HepG2 (cell line): ENCODE data around the gene DPEP3. TPM values are rescaled to one million over a fixed set of nuclear protein-coding genes. Genes with fewer than 3 reads are reported as not detected.

Experiments used
- BCL6 ChIP-seq: IDR thresholded peaks from 2 replicates; pipeline ENCODE4 v1.6.1; 2016; ENCODE audit warnings: missing genetic modification reagents, missing compliant biosample characterization
- DNMT1 ChIP-seq: sonication (generic); formaldehyde crosslinking; IDR thresholded peaks from 2 replicates; pipeline ENCODE4 v1.5.1; 2020; ENCODE audit warnings: mild to moderate bottlenecking, missing genetic modification reagents
- ERF ChIP-seq: IDR thresholded peaks from 2 replicates; pipeline ENCODE4 v1.6.1; 2018; ENCODE audit warnings: missing biosample characterization, missing genetic modification reagents
- POLR2G ChIP-seq: fragments of 200-400 bp; formaldehyde crosslinking; IDR thresholded peaks from 2 replicates; pipeline ENCODE4 v1.6.1; 2018; ENCODE audit warnings: mild to moderate bottlenecking, low read depth, low read length, moderate library complexity
- PTBP1 ChIP-seq: fragments of 200-400 bp; formaldehyde crosslinking; IDR thresholded peaks from 2 replicates; pipeline ENCODE4 v1.6.1; 2018; ENCODE audit warnings: low read length, low read depth; ENCODE audit not compliant: poor library complexity, severe bottlenecking
- REXO4 ChIP-seq: sonication (generic); formaldehyde crosslinking; IDR thresholded peaks from 2 replicates; pipeline ENCODE4 v1.8.0; 2022; ENCODE audit warnings: missing genetic modification reagents, mild to moderate bottlenecking, borderline replicate concordance
- RORA ChIP-seq: sonication (generic); formaldehyde crosslinking; IDR thresholded peaks from 2 replicates; pipeline ENCODE4 v1.5.0; 2020; ENCODE audit warnings: mild to moderate bottlenecking, missing genetic modification reagents, moderate library complexity
- SIX1 ChIP-seq: sonication (generic); formaldehyde crosslinking; IDR thresholded peaks from 2 replicates; pipeline ENCODE4 v1.4.0; 2020; ENCODE audit warnings: missing genetic modification reagents, borderline replicate concordance
- SP140L ChIP-seq: sonication (generic); formaldehyde crosslinking; IDR thresholded peaks from 2 replicates; pipeline ENCODE4 v1.4.0; 2020; ENCODE audit warnings: missing genetic modification reagents, borderline replicate concordance
- TP53 ChIP-seq: sonication (generic); formaldehyde crosslinking; conservative IDR thresholded peaks from 2 replicates; pipeline ENCODE4 v1.4.0; 2020; ENCODE audit warnings: missing genetic modification reagents
- ZKSCAN1 ChIP-seq: fragments of 150-350 bp; IDR thresholded peaks from 2 replicates; pipeline ENCODE4 v1.6.1; 2014; ENCODE audit warnings: low read length
- ZNF24 ChIP-seq: fragments of 450-650 bp; IDR thresholded peaks from 2 replicates; pipeline ENCODE4 v1.6.1; 2017; ENCODE audit warnings: antibody characterized with exemption, mild to moderate bottlenecking
- ZNF260 ChIP-seq: sonication (generic); formaldehyde crosslinking; IDR thresholded peaks from 2 replicates; pipeline ENCODE4 v1.4.0; 2020; ENCODE audit warnings: missing genetic modification reagents, low read depth, mild to moderate bottlenecking, borderline replicate concordance
- ZNF317 ChIP-seq: sonication (generic); formaldehyde crosslinking; IDR thresholded peaks from 2 replicates; pipeline ENCODE4 v1.5.0; 2020; ENCODE audit warnings: mild to moderate bottlenecking, missing genetic modification reagents
- ZNF367 ChIP-seq: sonication (generic); formaldehyde crosslinking; IDR thresholded peaks from 2 replicates; pipeline ENCODE4 v1.4.0; 2020; ENCODE audit warnings: missing genetic modification reagents, borderline replicate concordance
- ZNF546 ChIP-seq: sonication (generic); formaldehyde crosslinking; conservative IDR thresholded peaks from 2 replicates; pipeline ENCODE4 v1.8.1; 2023; ENCODE audit warnings: mild to moderate bottlenecking, missing genetic modification reagents
- ZNF557 ChIP-seq: sonication (generic); formaldehyde crosslinking; IDR thresholded peaks from 2 replicates; pipeline ENCODE4 v1.4.0; 2020; ENCODE audit warnings: missing genetic modification reagents
- ZNF772 ChIP-seq: sonication (generic); formaldehyde crosslinking; IDR thresholded peaks from 2 replicates; pipeline ENCODE4 v1.5.0; 2020; ENCODE audit warnings: mild to moderate bottlenecking, missing genetic modification reagents
- ZNF839 ChIP-seq: sonication (generic); formaldehyde crosslinking; IDR thresholded peaks from 2 replicates; pipeline ENCODE4 v1.4.0; 2020; ENCODE audit warnings: missing genetic modification reagents, mild to moderate bottlenecking, borderline replicate concordance
- polyA plus RNA-seq, 8 experiments: library from polyadenylated mRNA; depleted of rRNA in 3 of 8; stranded (reverse) in 7 of 8; unstranded in 1 of 8; fragments of >200 nt; fragmentation: Illumina TruSeq in 4 of 8; extraction: Trizol in 4 of 8; gene quantifications; 2 replicates each; pipeline versions ENCODE4 v1.2.1 to v1.2.3, GENCODE V29; 2011 to 2016; ENCODE audit warnings: low read depth in 4 of 8, missing spikeins in 1 of 8, mixed read lengths in 1 of 8; ENCODE audit not compliant: insufficient read depth in 1 of 8
- total RNA-seq, 5 experiments: library from RNA; depleted of rRNA; stranded (reverse); fragments of >200 nt; fragmentation: Illumina TruSeq; extraction: Trizol; gene quantifications; 2 replicates each; pipeline ENCODE4 v1.2.3, GENCODE V29; 2016; ENCODE audit warnings: low read depth in 1 of 5
- TF ChIP-seq, protein P1 (sequence below): sonication (generic); formaldehyde crosslinking; IDR thresholded peaks from 2 replicates; pipeline ENCODE4 v1.8.1; 2023; ENCODE audit warnings: missing genetic modification reagents, mild to moderate bottlenecking, borderline replicate concordance
- TF ChIP-seq, protein P2 (sequence below): sonication (generic); formaldehyde crosslinking; IDR thresholded peaks from 2 replicates; pipeline ENCODE4 v1.5.0; 2020; ENCODE audit warnings: missing genetic modification reagents, mild to moderate bottlenecking, borderline replicate concordance
- TF ChIP-seq, protein P3 (sequence below): sonication (generic); formaldehyde crosslinking; IDR thresholded peaks from 2 replicates; pipeline ENCODE4 v1.9.0; 2021; ENCODE audit warnings: missing genetic modification reagents, mild to moderate bottlenecking, borderline replicate concordance
- TF ChIP-seq, protein P4 (sequence below): sonication (generic); formaldehyde crosslinking; IDR thresholded peaks from 2 replicates; pipeline ENCODE4 v1.4.0; 2020; ENCODE audit warnings: missing genetic modification reagents, borderline replicate concordance
- TF ChIP-seq, protein P5 (sequence below): sonication (generic); formaldehyde crosslinking; IDR thresholded peaks from 2 replicates; pipeline ENCODE4 v1.5.0; 2020; ENCODE audit warnings: mild to moderate bottlenecking, low read depth, missing genetic modification reagents, borderline replicate concordance

The DPEP3 gene
- total and polyA plus RNA-seq, 2 of the 13 experiments (the other 11 are each of a cell fraction or from before 2014, with no cell fraction given) = not detected

DNA sequence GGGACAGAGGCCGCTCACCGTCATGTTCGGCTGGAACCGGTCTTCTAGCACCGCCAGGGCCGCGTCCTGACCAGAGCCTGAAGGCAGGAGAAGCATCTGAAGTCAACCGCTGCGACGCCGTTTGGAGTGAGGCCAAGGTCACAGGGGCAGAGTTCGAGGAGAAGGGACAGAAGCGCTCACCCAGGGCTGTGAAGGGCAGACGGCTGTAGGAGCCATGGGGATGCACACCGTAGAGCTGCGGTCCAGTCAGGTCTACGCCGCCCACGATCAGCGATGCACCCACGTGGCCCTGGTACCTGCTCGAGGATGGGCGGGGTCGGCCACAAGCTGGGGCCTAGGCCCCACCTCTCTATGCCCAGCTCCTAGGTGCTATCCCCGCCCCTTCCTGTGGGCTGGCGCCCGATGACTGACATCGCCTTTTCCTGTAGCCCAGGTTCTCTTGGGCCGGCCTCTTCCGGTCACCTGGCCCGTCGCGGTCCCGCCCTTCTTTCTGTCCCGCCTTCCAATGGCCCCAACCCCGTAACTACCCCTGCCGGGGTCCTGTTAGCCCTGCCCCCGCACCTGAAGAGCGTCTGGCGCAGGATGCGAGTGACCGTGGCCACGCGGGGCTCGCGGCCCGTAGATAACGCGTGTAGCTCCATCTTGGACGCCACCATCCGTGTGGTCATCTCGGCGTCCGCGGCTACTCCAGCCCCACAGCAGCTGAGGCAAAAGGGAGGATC lies 44.7 kb downstream of the DPEP3 start (continued):
- TF ChIP-seq, protein P1, sequence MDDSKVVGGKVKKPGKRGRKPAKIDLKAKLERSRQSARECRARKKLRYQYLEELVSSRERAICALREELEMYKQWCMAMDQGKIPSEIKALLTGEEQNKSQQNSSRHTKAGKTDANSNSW (CRISPR knock-in tag) = peak; percentile 77; the same call in 1 of the 2 replicates
- TF ChIP-seq ZNF24 (no peak), RORA (CRISPR knock-in tag) (no peak), SIX1 (CRISPR knock-in tag) (no peak), ZKSCAN1 (no peak), PTBP1 (no peak), REXO4 (CRISPR knock-in tag) (no peak), ZNF260 (CRISPR knock-in tag) (no peak), DNMT1 (CRISPR knock-in tag) (no peak; the same call in 1 of the 2 replicates), TP53 (peak; percentile 75; the same call in 1 of the 2 replicates), ZNF557 (CRISPR knock-in tag) (0 out of 2 replicates have a peak, but pooled peaks have one; percentile 85), ZNF772 (CRISPR knock-in tag) (peak; percentile 48), ZNF317 (peak; percentile 5; the same call in 1 of the 2 replicates), ERF (CRISPR knock-in tag) (peak; percentile 91), SP140L (CRISPR knock-in tag) (0 out of 2 replicates have a peak, but pooled peaks have one; percentile 45), ZNF546 (CRISPR knock-in tag) (peak; percentile 69), POLR2G (peak; percentile 92), BCL6 (CRISPR knock-in tag) (peak; percentile 55), ZNF839 (CRISPR knock-in tag) (peak; percentile 26; the same call in 1 of the 2 replicates), ZNF367 (CRISPR knock-in tag) (peak; percentile 84; the same call in 1 of the 2 replicates)
- TF ChIP-seq, protein P2, sequence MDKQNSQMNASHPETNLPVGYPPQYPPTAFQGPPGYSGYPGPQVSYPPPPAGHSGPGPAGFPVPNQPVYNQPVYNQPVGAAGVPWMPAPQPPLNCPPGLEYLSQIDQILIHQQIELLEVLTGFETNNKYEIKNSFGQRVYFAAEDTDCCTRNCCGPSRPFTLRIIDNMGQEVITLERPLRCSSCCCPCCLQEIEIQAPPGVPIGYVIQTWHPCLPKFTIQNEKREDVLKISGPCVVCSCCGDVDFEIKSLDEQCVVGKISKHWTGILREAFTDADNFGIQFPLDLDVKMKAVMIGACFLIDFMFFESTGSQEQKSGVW (CRISPR knock-in tag) = no peak
- TF ChIP-seq, protein P3, sequence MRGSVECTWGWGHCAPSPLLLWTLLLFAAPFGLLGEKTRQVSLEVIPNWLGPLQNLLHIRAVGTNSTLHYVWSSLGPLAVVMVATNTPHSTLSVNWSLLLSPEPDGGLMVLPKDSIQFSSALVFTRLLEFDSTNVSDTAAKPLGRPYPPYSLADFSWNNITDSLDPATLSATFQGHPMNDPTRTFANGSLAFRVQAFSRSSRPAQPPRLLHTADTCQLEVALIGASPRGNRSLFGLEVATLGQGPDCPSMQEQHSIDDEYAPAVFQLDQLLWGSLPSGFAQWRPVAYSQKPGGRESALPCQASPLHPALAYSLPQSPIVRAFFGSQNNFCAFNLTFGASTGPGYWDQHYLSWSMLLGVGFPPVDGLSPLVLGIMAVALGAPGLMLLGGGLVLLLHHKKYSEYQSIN = no peak
- TF ChIP-seq, protein P4, sequence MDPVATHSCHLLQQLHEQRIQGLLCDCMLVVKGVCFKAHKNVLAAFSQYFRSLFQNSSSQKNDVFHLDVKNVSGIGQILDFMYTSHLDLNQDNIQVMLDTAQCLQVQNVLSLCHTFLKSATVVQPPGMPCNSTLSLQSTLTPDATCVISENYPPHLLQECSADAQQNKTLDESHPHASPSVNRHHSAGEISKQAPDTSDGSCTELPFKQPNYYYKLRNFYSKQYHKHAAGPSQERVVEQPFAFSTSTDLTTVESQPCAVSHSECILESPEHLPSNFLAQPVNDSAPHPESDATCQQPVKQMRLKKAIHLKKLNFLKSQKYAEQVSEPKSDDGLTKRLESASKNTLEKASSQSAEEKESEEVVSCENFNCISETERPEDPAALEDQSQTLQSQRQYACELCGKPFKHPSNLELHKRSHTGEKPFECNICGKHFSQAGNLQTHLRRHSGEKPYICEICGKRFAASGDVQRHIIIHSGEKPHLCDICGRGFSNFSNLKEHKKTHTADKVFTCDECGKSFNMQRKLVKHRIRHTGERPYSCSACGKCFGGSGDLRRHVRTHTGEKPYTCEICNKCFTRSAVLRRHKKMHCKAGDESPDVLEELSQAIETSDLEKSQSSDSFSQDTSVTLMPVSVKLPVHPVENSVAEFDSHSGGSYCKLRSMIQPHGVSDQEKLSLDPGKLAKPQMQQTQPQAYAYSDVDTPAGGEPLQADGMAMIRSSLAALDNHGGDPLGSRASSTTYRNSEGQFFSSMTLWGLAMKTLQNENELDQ (CRISPR knock-in tag) = peak; percentile 93; the same call in 1 of the 2 replicates
- TF ChIP-seq, protein P5, sequence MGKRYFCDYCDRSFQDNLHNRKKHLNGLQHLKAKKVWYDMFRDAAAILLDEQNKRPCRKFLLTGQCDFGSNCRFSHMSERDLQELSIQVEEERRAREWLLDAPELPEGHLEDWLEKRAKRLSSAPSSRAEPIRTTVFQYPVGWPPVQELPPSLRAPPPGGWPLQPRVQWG (CRISPR knock-in tag) = no peak; the same call in 1 of the 2 replicates
